NCI-H187 treated with DMSO at 0.1 percent for 48 hours (cell line): ENCODE data around the gene HDAC4.

Source experiments
- DNase-seq: peaks from one replicate; lab custom pipeline; 2025; lab: John Stamatoyannopoulos, UW

The HDAC4 gene

GRCh38 chr2:239425631-239426030 is 24.8 kb upstream of the HDAC4 start:
- no peak for DNase-seq

GRCh38 chr2:239424337-239425045 is 23.7 kb upstream of the HDAC4 start:
- no peak for DNase-seq

GRCh38 chr2:239423551-239423950 is 22.7 kb upstream of the HDAC4 start:
- no peak for DNase-seq

GRCh38 chr2:239421851-239422250 is 21.0 kb upstream of the HDAC4 start:
- DNase-seq: no peak

GRCh38 chr2:239420082-239420481 is 19.3 kb upstream of the HDAC4 start:
- no peak for DNase-seq

- no peak for DNase-seq
Observed at GRCh38 chr2:239418918-239419317, 18.1 kb upstream of the HDAC4 start.

GRCh38 chr2:239412905-239413603 is 12.2 kb upstream of the HDAC4 start:
- no peak for DNase-seq

GRCh38 chr2:239411549-239412319 is 10.9 kb upstream of the HDAC4 start:
- no peak for DNase-seq

- no peak for DNase-seq
Observed at GRCh38 chr2:239411117-239411516, 10.3 kb upstream of the HDAC4 start.

- no peak for DNase-seq
Observed at GRCh38 chr2:239409976-239410375, 9.2 kb upstream of the HDAC4 start.

- no peak for DNase-seq
Observed at GRCh38 chr2:239407112-239407511, 6.3 kb upstream of the HDAC4 start.

GRCh38 chr2:239406316-239406995 is 5.6 kb upstream of the HDAC4 start:
- DNase-seq: no peak

- no peak for DNase-seq
Observed at GRCh38 chr2:239405071-239405470, 4.3 kb upstream of the HDAC4 start.

- no peak for DNase-seq
Observed at GRCh38 chr2:239402666-239403065, 1.8 kb upstream of the HDAC4 start.

GRCh38 chr2:239401881-239402233 is 1.0 kb upstream of the HDAC4 start:
- DNase-seq: no peak

- peak; percentile 67 for DNase-seq
Observed at GRCh38 chr2:239401067-239401880, 454 bp upstream of the HDAC4 start.

- DNase-seq: no peak
Observed at GRCh38 chr2:239399921-239400595, 762 bp downstream of the HDAC4 start.

GRCh38 chr2:239399433-239399920 is 1.3 kb downstream of the HDAC4 start:
- no peak for DNase-seq

GRCh38 chr2:239398521-239398921 is 2.3 kb downstream of the HDAC4 start:
- no peak for DNase-seq

- no peak for DNase-seq
Observed at GRCh38 chr2:239397931-239398471, 2.8 kb downstream of the HDAC4 start.
